Central memory CD8-positive, alpha-beta T cell (primary cell): Measurements from ENCODE around the gene GLT8D1.

Experiments
- ATAC-seq: fragments of 150-1000 bp; cut with Tn5 transposase; replicated peaks from 2 replicates; pipeline ENCODE4 v1.10.0; 2022; ENCODE audit warnings: mild to moderate bottlenecking, moderate FRiP score, moderate number of reproducible peaks; ENCODE audit not compliant: poor library complexity, severe bottlenecking; ENCODE audit errors: extremely low read depth
- DNase-seq, 2 donors: peaks; one replicate each; pipeline ENCODE4 v3.0.0; 2021; ENCODE audit warnings: low spot score in 2 of 2
- H3K27ac Mint-ChIP-seq: one replicate; pipeline ENCODE4 v1.8.0; 2022; ENCODE audit warnings: low read depth, mild to moderate bottlenecking, moderate library complexity, mixed read lengths
- H3K27me3 Mint-ChIP-seq: one replicate; pipeline ENCODE4 v1.8.0; 2022; ENCODE audit warnings: mixed read lengths
- H3K36me3 Mint-ChIP-seq: one replicate; pipeline ENCODE4 v1.8.0; 2022; ENCODE audit warnings: mild to moderate bottlenecking, moderate library complexity, mixed read lengths; ENCODE audit not compliant: insufficient read depth
- H3K4me1 Mint-ChIP-seq: one replicate; pipeline ENCODE4 v1.8.0; 2022; ENCODE audit warnings: mixed read lengths
- H3K4me3 Mint-ChIP-seq: one replicate; pipeline ENCODE4 v1.8.0; 2022; ENCODE audit warnings: mild to moderate bottlenecking, moderate library complexity, mixed read lengths
- H3K9me3 Mint-ChIP-seq: one replicate; pipeline ENCODE4 v1.8.0; 2022; ENCODE audit warnings: mixed read lengths

The GLT8D1 gene

GRCh38 chr3:52703341-52703740 lies 2.2 kb downstream of the GLT8D1 start:
- ATAC-seq (no peak), DNase-seq (no peak)
- Mint-ChIP-seq H3K4me3 (peak overlapping the region; percentile 3), H3K27me3 (no peaks in the 10 kb centered on the region), H3K9me3 (no peaks in the 10 kb centered on the region), H3K4me1 (peaks cover 24% of the 10 kb centered on the region), H3K36me3 (peaks cover 23% of the 10 kb centered on the region), H3K27ac (no peak overlapping the region)

DNA sequence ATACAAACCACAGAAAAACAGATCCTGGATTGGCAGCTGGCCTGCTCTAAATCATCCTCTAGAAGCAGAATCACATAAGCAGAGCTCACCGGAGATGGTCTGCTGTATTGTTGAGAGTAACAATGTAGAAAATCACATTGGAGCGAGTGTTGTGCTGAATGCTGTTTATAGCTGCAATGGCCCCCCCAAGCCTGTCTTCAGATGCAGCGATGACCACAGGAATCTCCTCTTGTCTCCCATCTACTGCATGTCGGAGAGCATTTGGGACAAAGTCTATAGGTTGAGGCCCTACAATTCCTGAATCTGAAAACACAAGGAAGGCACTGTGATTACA lies 8.0 kb downstream of the GLT8D1 start:
- Mint-ChIP-seq H3K9me3 (no peaks in the 10 kb centered on the region), H3K27me3 (no peaks in the 10 kb centered on the region), H3K4me3 (no peak overlapping the region), H3K4me1 (peaks cover 6% of the 10 kb centered on the region), H3K27ac (no peak overlapping the region), H3K36me3 (peaks cover 46% of the 10 kb centered on the region)
- DNase-seq (no peak), ATAC-seq (no peak)

DNA sequence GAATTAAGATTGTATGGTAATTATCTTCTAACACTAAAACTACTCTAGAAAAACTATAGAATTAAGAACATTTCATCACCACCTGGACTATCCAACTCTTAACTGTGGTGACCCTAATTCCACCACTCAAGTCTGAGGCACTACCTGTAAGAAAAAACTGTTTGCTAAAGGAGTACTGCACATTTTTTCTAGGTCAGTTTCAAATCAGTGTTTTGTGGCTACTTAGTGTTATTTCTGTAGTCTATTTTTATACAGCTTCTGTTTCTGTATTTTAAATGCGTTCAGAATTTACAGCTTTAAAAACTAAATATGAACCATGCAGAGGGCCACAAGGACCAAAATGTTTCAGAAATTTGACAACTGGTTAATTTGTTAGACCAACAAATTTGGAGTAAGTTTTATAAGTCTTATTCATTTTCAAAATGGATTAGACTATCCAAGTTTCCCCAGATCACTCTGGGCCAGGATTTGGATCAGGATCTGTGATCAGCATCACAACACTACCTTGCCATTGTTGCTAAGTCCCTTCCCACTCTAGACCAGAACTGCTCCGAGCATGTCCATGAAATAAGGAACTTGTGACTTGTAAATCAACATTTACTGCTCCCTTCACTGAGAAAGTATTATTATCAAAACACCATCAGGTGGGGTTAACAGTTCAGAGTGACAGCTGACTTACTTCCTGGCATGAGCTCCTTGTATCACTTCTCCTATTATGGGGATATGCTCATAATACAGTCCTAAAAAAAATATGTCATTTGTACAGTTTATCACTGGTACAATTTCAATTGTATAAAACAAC lies 8.6 kb downstream of the GLT8D1 start:
- H3K4me1 Mint-ChIP-seq, result peaks cover 6% of the 10 kb centered on the region
- no peaks in the 10 kb centered on the region for H3K9me3 Mint-ChIP-seq
- DNase-seq (no peak), ATAC-seq (no peak)
- H3K27me3 Mint-ChIP-seq, result no peaks in the 10 kb centered on the region
- no peak overlapping the region for H3K27ac Mint-ChIP-seq
- peaks cover 52% of the 10 kb centered on the region for H3K36me3 Mint-ChIP-seq
- no peak overlapping the region for H3K4me3 Mint-ChIP-seq

DNA sequence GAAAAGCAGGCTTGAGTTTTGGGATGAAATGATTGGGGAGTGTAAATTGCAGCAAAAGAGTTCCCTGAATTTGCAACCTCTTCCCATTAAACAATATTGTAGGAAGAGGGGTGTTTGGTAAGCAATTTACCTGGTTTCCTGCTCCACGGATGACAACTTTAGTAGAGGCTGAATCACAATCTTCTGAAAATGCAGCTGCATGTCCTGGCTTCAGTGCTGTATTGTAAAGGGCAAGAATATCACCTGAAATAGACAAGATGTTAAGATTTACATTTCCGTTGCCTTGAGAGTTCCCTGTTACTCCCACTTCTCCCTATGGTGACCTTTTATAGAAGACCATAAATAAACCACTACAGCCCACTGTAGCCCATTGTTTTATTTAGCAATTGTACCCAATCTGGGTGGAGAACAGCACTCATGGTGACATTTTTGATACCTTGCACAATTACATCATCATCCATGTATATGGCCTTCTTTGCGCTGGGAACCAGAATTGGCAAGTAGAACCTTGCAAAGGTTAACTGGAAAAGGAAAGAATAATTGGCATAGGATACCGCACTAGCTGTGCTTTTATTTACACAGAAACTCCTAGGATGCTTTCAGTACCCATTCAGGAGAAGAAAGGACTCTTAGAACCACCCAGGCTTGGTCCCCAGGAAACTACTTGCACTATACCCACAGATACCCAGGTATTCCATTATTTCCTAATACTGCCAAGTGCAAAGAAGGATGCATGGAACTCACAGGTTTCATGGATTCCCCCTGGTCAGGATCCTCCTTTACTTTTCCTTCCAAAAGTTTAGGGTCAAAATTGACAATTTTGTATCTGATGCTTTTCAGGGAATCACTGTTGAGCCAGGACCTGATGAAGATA lies 9.6 kb downstream of the GLT8D1 start:
- H3K4me1 Mint-ChIP-seq, result peaks cover 6% of the 10 kb centered on the region
- H3K36me3 Mint-ChIP-seq, result peaks cover 58% of the 10 kb centered on the region
- ATAC-seq (no peak), DNase-seq (no peak)
- H3K4me3 Mint-ChIP-seq, result no peak overlapping the region
- no peaks in the 10 kb centered on the region for H3K9me3 Mint-ChIP-seq
- H3K27me3 Mint-ChIP-seq, result no peaks in the 10 kb centered on the region
- no peak overlapping the region for H3K27ac Mint-ChIP-seq

GRCh38 chr3:52694528-52695189 lies 10.9 kb downstream of the GLT8D1 start:
- DNase-seq (no peak), ATAC-seq (no peak)

GRCh38 chr3:52693071-52693470 lies 12.5 kb downstream of the GLT8D1 start:
- Mint-ChIP-seq H3K36me3 (peaks cover 78% of the 10 kb centered on the region), H3K4me1 (peaks cover 6% of the 10 kb centered on the region), H3K9me3 (no peaks in the 10 kb centered on the region), H3K27me3 (no peaks in the 10 kb centered on the region), H3K4me3 (no peak overlapping the region), H3K27ac (peak overlapping the region; percentile 75)
- DNase-seq, result no peak
- ATAC-seq, result no peak

More at GRCh38 chr3:52694528-52695189, 10.9 kb downstream of the GLT8D1 start:
- Mint-ChIP-seq H3K36me3 (peaks cover 70% of the 10 kb centered on the region), H3K9me3 (no peaks in the 10 kb centered on the region), H3K4me1 (peaks cover 6% of the 10 kb centered on the region), H3K27me3 (no peaks in the 10 kb centered on the region), H3K27ac (no peak overlapping the region), H3K4me3 (no peak overlapping the region)

DNA sequence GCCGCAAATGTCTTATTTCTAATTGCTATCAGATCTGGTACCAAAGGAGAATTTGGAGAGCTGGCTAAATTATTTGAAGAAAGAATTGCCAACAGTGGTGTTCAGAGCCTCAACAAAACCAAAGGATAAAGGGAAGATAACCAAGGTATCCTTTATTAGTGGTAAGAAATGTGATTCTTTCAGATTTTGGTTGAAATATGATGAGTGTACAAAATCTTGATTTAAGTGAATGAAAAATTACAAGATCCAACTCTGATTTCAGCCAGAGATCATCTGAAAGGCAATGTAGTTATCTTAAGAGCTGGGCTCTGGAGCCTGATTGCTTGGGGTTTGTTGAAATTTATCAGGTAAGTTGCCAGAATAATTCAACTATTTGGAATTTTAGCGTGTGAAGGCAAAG lies 15.0 kb downstream of the GLT8D1 start:
- Mint-ChIP-seq H3K27ac (no peak overlapping the region), H3K4me3 (no peak overlapping the region), H3K9me3 (no peaks in the 10 kb centered on the region), H3K4me1 (peaks cover 17% of the 10 kb centered on the region), H3K27me3 (no peaks in the 10 kb centered on the region), H3K36me3 (peaks cover 77% of the 10 kb centered on the region)
- ATAC-seq (no peak), DNase-seq (no peak)

GRCh38 chr3:52689151-52689550 lies 16.4 kb downstream of the GLT8D1 start:
- Mint-ChIP-seq H3K27ac (no peak overlapping the region), H3K9me3 (no peaks in the 10 kb centered on the region), H3K36me3 (peaks cover 68% of the 10 kb centered on the region), H3K4me3 (no peak overlapping the region), H3K27me3 (no peaks in the 10 kb centered on the region), H3K4me1 (peaks cover 27% of the 10 kb centered on the region)
- ATAC-seq (no peak), DNase-seq (no peak)

- Mint-ChIP-seq H3K36me3 (peaks cover 59% of the 10 kb centered on the region), H3K4me3 (no peak overlapping the region), H3K4me1 (peaks cover 21% of the 10 kb centered on the region), H3K9me3 (no peaks in the 10 kb centered on the region), H3K27ac (no peak overlapping the region), H3K27me3 (no peaks in the 10 kb centered on the region)
- DNase-seq, result no peak
- ATAC-seq, result no peak
Measured at GRCh38 chr3:52688266-52688665, 17.3 kb downstream of the GLT8D1 start.

GRCh38 chr3:52685709-52686691 lies 19.6 kb downstream of the GLT8D1 start, which contains the start of the genes GNL3 and PBRM1:
GNL3 (plus strand) TSS chr3:52686032; CDS start chr3:52686093, 61 bp downstream.
PBRM1 (minus strand) TSS chr3:52685913.
- Mint-ChIP-seq H3K4me3 (peak within 1 kb of the TSS; percentile 89), H3K27me3 (no peaks in the 10 kb centered on the region), H3K9me3 (no peaks in the 10 kb centered on the region), H3K27ac (peak within 1 kb of the TSS; percentile 93), H3K4me1 (peaks cover 32% of the 10 kb centered on the region), H3K36me3 (peaks cover 46% of the 10 kb centered on the region)
- peak; percentile 86 for ATAC-seq
- DNase-seq, result peak; percentile 77 to 87

- DNase-seq, result peak; percentile 45 to 57
- Mint-ChIP-seq H3K27me3 (no peaks in the 10 kb centered on the region), H3K4me1 (peaks cover 35% of the 10 kb centered on the region), H3K27ac (peak overlapping the region; percentile 93), H3K4me3 (peak overlapping the region; percentile 89), H3K9me3 (no peaks in the 10 kb centered on the region), H3K36me3 (peaks cover 41% of the 10 kb centered on the region)
- peak; percentile 67 for ATAC-seq
Measured at GRCh38 chr3:52685285-52685708, 20.3 kb downstream of the GLT8D1 start.
